GM12892 (cell line): ENCODE results near the gene FSD1.

Experiments used
- POLR2A ChIP-seq: IDR thresholded peaks from 2 replicates; pipeline ENCODE4 v1.6.1; 2011; ENCODE audit warnings: low read depth, low read length, control low read depth
- POLR2AphosphoS5 ChIP-seq: IDR thresholded peaks from 2 replicates; pipeline ENCODE4 v1.6.1; 2011; ENCODE audit warnings: low read depth, low read length, control low read depth
- TAF1 ChIP-seq: IDR thresholded peaks from 2 replicates; pipeline ENCODE4 v1.6.1; 2011; ENCODE audit warnings: low read depth, mild to moderate bottlenecking, control low read depth, low read length, borderline replicate concordance

GRCh38 chr19:4346020-4346383 lies 41.6 kb downstream of the FSD1 start:
- no peak for TF ChIP-seq POLR2A
- no peak for TF ChIP-seq POLR2AphosphoS5
- no peak for TF ChIP-seq TAF1
